HEK293 (cell line): Measurements from ENCODE around the gene GPR162.

Experiments used
- CTCF ChIA-PET: fragments of 350-600 bp; formaldehyde crosslinking; extraction: SDS; loops from one replicate; lab custom pipeline; 2021; ENCODE audit warnings: antibody characterized with exemption; lab: Yijun Ruan, JAX
- POLR2A ChIA-PET: fragments of 300-600 bp; formaldehyde crosslinking; extraction: SDS; loops from one replicate; lab custom pipeline; 2020; ENCODE audit warnings: antibody characterized with exemption, inconsistent platforms; lab: Yijun Ruan, JAX
- H3K27ac ChIP-seq: fragments of 200-500 bp; sonication (Bioruptor generic); 2 replicates; pipeline ENCODE4 v1.5.1; 2014; ENCODE audit warnings: low read depth, low read length, control low read depth, inconsistent platforms; ENCODE audit errors: extremely low read depth
- H3K36me3 ChIP-seq, 2 experiments: fragments of 200-500 bp in 1 of 2; sonication (Bioruptor generic) in 1 of 2; 1 replicate in 1 of 2; 2 replicates in 1 of 2; pipeline ENCODE4 v1.5.1; 2014 to 2017; ENCODE audit warnings: inconsistent platforms in 2 of 2, low read length in 2 of 2; ENCODE audit not compliant: control insufficient read depth in 2 of 2, insufficient read depth in 1 of 2
- H3K4me1 ChIP-seq: fragments of 200-500 bp; sonication (Bioruptor generic); 2 replicates; pipeline ENCODE4 v1.5.1; 2014; ENCODE audit warnings: mild to moderate bottlenecking, low read length, inconsistent platforms; ENCODE audit not compliant: control insufficient read depth, insufficient read depth
- H3K4me3 ChIP-seq: 2 replicates; pipeline ENCODE4 v1.5.1; 2011; ENCODE audit warnings: low read depth, mild to moderate bottlenecking, control low read depth, low read length, moderate library complexity
- H3K9me3 ChIP-seq: fragments of 200-500 bp; sonication (Bioruptor generic); 2 replicates; pipeline ENCODE4 v1.5.1; 2014; ENCODE audit warnings: low read depth, low read length, inconsistent platforms; ENCODE audit not compliant: control insufficient read depth, insufficient read depth
- EGR2 ChIP-seq: fragments of 450-650 bp; formaldehyde crosslinking; IDR thresholded peaks from 2 replicates; pipeline ENCODE4 v1.5.1; 2016; ENCODE audit warnings: low read depth, missing biosample characterization, missing genetic modification characterization
- GLIS1 ChIP-seq: fragments of 450-650 bp; formaldehyde crosslinking; IDR thresholded peaks from 2 replicates; pipeline ENCODE4 v1.5.1; 2016; ENCODE audit warnings: missing biosample characterization, missing genetic modification characterization
- GLIS2 ChIP-seq: fragments of 450-650 bp; formaldehyde crosslinking; IDR thresholded peaks from 2 replicates; pipeline ENCODE4 v1.5.1; 2016; ENCODE audit warnings: missing biosample characterization, missing genetic modification characterization
- KLF16 ChIP-seq: fragments of 450-650 bp; formaldehyde crosslinking; IDR thresholded peaks from 2 replicates; pipeline ENCODE4 v1.5.1; 2017; ENCODE audit warnings: missing biosample characterization, missing genetic modification characterization
- ZBTB10 ChIP-seq: fragments of 450-650 bp; formaldehyde crosslinking; IDR thresholded peaks from 2 replicates; pipeline ENCODE4 v1.5.1; 2016; ENCODE audit warnings: missing biosample characterization, missing genetic modification characterization
- ZBTB6 ChIP-seq: fragments of 450-650 bp; formaldehyde crosslinking; IDR thresholded peaks from 2 replicates; pipeline ENCODE4 v1.5.1; 2017; ENCODE audit warnings: missing biosample characterization, missing genetic modification characterization
- ZIC2 ChIP-seq: fragments of 450-650 bp; formaldehyde crosslinking; IDR thresholded peaks from 2 replicates; pipeline ENCODE4 v1.5.1; 2016; ENCODE audit warnings: missing biosample characterization, missing genetic modification characterization
- ZNF16 ChIP-seq: fragments of 450-650 bp; formaldehyde crosslinking; IDR thresholded peaks from 2 replicates; pipeline ENCODE4 v1.5.1; 2016; ENCODE audit warnings: low read depth, missing biosample characterization, missing genetic modification characterization
- ZNF2 ChIP-seq: fragments of 450-650 bp; formaldehyde crosslinking; IDR thresholded peaks from 2 replicates; pipeline ENCODE4 v1.5.1; 2016; ENCODE audit warnings: missing biosample characterization, missing genetic modification characterization
- ZNF391 ChIP-seq: fragments of 450-650 bp; formaldehyde crosslinking; IDR thresholded peaks from 2 replicates; pipeline ENCODE4 v1.5.1; 2016; ENCODE audit warnings: low read depth, missing biosample characterization, missing genetic modification characterization, borderline replicate concordance
- ZNF426 ChIP-seq: fragments of 450-650 bp; formaldehyde crosslinking; IDR thresholded peaks from 2 replicates; pipeline ENCODE4 v1.5.1; 2017; ENCODE audit warnings: missing biosample characterization, missing genetic modification characterization, mild to moderate bottlenecking, inconsistent platforms, moderate library complexity
- ZNF501 ChIP-seq: fragments of 450-650 bp; formaldehyde crosslinking; IDR thresholded peaks from 2 replicates; pipeline ENCODE4 v1.5.1; 2016; ENCODE audit warnings: missing biosample characterization, missing genetic modification characterization
- ZNF626 ChIP-seq: fragments of 450-650 bp; sonication (Bioruptor Pico); formaldehyde crosslinking; IDR thresholded peaks from 2 replicates; pipeline ENCODE4 v1.5.1; 2018; ENCODE audit warnings: missing biosample characterization, missing genetic modification characterization, inconsistent platforms
- ZNF629 ChIP-seq: fragments of 450-650 bp; formaldehyde crosslinking; IDR thresholded peaks from 2 replicates; pipeline ENCODE4 v1.5.1; 2017; ENCODE audit warnings: missing biosample characterization, missing genetic modification characterization
- ZNF645 ChIP-seq: fragments of 450-650 bp; formaldehyde crosslinking; IDR thresholded peaks from 2 replicates; pipeline ENCODE4; 2016; ENCODE audit warnings: missing biosample characterization, missing genetic modification characterization
- ZNF692 ChIP-seq: fragments of 450-650 bp; formaldehyde crosslinking; IDR thresholded peaks from 2 replicates; pipeline ENCODE4 v1.5.1; 2016; ENCODE audit warnings: missing biosample characterization, missing genetic modification characterization
- ZNF776 ChIP-seq: fragments of 450-650 bp; formaldehyde crosslinking; IDR thresholded peaks from 2 replicates; pipeline ENCODE4 v1.5.0; 2017; ENCODE audit warnings: missing biosample characterization, missing genetic modification characterization, borderline replicate concordance
- ZNF785 ChIP-seq: fragments of 450-650 bp; formaldehyde crosslinking; IDR thresholded peaks from 2 replicates; pipeline ENCODE4 v1.5.1; 2016; ENCODE audit warnings: missing biosample characterization, missing genetic modification characterization
- ZNF837 ChIP-seq: fragments of 450-650 bp; formaldehyde crosslinking; IDR thresholded peaks from 2 replicates; pipeline ENCODE4 v1.5.1; 2016; ENCODE audit warnings: missing biosample characterization, missing genetic modification characterization
- ZSCAN16 ChIP-seq: fragments of 450-650 bp; formaldehyde crosslinking; IDR thresholded peaks from 2 replicates; pipeline ENCODE4 v1.5.1; 2016; ENCODE audit warnings: missing biosample characterization, missing genetic modification characterization
- ZXDB ChIP-seq: fragments of 450-650 bp; formaldehyde crosslinking; IDR thresholded peaks from 2 replicates; pipeline ENCODE4 v1.5.1; 2016; ENCODE audit warnings: missing biosample characterization, missing genetic modification characterization
- TF ChIP-seq, protein P1 (sequence below): fragments of 450-650 bp; formaldehyde crosslinking; IDR thresholded peaks from 2 replicates; pipeline ENCODE4 v1.5.1; 2016; ENCODE audit warnings: missing biosample characterization, missing genetic modification characterization
- TF ChIP-seq, protein P2 (sequence below): fragments of 450-650 bp; formaldehyde crosslinking; IDR thresholded peaks from 2 replicates; pipeline ENCODE4 v1.5.1; 2016; ENCODE audit warnings: missing biosample characterization, missing genetic modification characterization, borderline replicate concordance
- TF ChIP-seq, protein P3 (sequence below): fragments of 450-650 bp; formaldehyde crosslinking; IDR thresholded peaks from 2 replicates; pipeline ENCODE4 v1.5.1; 2016; ENCODE audit warnings: missing biosample characterization, missing genetic modification characterization

Gene GPR162

DNA sequence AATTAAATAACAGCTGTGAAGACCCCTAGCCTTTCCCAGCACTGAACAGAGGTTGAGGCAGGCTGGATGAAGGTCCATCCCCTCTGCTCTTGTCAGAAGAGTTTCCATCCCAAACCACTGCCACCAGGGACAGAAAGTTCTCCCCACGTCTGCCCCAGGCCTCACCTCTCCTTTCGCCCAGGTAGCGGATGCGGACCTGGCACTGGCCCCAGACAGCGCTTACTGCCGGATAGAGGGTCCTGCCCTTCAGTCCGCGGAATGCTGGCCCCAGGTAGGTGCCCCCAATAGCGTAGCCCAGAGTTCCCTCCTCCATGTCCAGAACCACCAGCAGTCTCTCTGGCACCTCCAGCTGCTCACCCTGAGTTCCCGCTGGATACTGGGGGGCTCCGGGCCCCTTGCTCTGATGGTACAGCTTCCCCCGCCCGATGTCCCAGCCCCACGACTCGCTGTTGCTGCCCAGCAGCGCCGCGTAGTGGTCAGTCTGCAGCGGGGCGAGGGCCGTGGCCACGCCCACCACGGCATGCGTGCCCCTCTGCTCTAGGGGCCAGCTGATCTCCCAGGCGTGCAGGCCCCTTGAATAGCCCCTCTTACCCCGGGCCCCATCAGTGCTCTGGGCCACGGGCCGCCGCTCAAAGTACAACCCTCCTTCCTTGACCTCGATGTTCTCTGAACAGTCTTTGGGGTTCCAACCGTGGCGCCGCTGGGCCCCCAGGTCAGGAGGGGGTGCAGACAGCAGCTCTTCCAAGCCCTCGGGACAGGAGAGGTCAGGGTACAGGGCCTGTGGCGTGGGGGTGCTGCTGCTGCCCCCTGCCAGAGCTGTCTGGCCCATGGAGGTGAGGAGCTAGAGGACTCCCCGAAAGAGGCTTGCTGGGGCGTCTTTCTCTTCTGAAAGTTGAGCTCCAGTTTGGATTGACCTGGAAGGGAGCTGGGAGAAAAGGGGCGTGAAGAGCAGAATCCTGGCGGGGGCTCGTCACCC, 50.7 kb downstream of the GPR162 start:
- Histone ChIP-seq H3K36me3 (peaks cover 4 to 44% of the 10 kb centered on the region in 2 experiments; a peak in 2 of 3 replicates), H3K4me1 (peaks cover 2% of the 10 kb centered on the region; the same call in 1 of the 2 replicates), H3K4me3 (peak overlapping the region; percentile 67), H3K9me3 (no peaks in the 10 kb centered on the region), H3K27ac (peak overlapping the region; percentile 54; the same call in 1 of the 2 replicates)
- ChIA-PET POLR2A (interaction anchor here (0.5 to 3.7 kb wide), 37 partner anchors 8 to 338 kb away, joined by 3 to 88 read pairs (median 4); partner anchors contain the start of genes ATN1, C12orf57, CDCA3 and COPS7A), CTCF (interaction anchor here (0.5 to 5.3 kb wide), 48 partner anchors 9 to 829 kb away, joined by 3 to 71 read pairs (median 4); partner anchors contain the start of genes ATN1, C12orf57, C1RL and CDCA3)
- TF ChIP-seq ZBTB6 (tag by site-specific recombination) (no peak), ZNF501 (peak; percentile 65), ZIC2 (tag by site-specific recombination) (no peak), ZNF645 (tag by site-specific recombination) (no peak), ZSCAN16 (tag by site-specific recombination) (no peak), ZNF785 (tag by site-specific recombination) (no peak), ZNF391 (tag by site-specific recombination) (peak; percentile 56; the same call in 1 of the 2 replicates), ZBTB10 (tag by site-specific recombination) (peak; percentile 93), ZNF629 (tag by site-specific recombination) (peak; percentile 43), ZNF426 (tag by site-specific recombination) (no peak), GLIS2 (tag by site-specific recombination) (peak; percentile 84), ZNF626 (tag by site-specific recombination) (no peak), ZNF16 (no peak), ZNF837 (tag by site-specific recombination) (no peak), ZNF2 (tag by site-specific recombination) (peak; percentile 97), ZNF692 (tag by site-specific recombination) (peak; percentile 68), EGR2 (peak; percentile 25; the same call in 1 of the 2 replicates), GLIS1 (tag by site-specific recombination) (peak; percentile 44), KLF16 (peak; percentile 94), ZXDB (tag by site-specific recombination) (peak; percentile 76), ZNF776 (tag by site-specific recombination) (no peak)
- TF ChIP-seq, protein P1, sequence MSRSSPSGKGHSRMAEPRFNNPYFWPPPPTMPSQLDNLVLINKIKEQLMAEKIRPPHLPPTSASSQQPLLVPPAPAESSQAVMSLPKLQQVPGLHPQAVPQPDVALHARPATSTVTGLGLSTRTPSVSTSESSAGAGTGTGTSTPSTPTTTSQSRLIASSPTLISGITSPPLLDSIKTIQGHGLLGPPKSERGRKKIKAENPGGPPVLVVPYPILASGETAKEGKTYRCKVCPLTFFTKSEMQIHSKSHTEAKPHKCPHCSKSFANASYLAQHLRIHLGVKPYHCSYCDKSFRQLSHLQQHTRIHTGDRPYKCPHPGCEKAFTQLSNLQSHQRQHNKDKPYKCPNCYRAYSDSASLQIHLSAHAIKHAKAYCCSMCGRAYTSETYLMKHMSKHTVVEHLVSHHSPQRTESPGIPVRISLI (tag by site-specific recombination), result no peak
- TF ChIP-seq, protein P2, sequence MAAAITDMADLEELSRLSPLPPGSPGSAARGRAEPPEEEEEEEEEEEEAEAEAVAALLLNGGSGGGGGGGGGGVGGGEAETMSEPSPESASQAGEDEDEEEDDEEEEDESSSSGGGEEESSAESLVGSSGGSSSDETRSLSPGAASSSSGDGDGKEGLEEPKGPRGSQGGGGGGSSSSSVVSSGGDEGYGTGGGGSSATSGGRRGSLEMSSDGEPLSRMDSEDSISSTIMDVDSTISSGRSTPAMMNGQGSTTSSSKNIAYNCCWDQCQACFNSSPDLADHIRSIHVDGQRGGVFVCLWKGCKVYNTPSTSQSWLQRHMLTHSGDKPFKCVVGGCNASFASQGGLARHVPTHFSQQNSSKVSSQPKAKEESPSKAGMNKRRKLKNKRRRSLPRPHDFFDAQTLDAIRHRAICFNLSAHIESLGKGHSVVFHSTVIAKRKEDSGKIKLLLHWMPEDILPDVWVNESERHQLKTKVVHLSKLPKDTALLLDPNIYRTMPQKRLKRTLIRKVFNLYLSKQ (tag by site-specific recombination), result no peak
- TF ChIP-seq, protein P3, sequence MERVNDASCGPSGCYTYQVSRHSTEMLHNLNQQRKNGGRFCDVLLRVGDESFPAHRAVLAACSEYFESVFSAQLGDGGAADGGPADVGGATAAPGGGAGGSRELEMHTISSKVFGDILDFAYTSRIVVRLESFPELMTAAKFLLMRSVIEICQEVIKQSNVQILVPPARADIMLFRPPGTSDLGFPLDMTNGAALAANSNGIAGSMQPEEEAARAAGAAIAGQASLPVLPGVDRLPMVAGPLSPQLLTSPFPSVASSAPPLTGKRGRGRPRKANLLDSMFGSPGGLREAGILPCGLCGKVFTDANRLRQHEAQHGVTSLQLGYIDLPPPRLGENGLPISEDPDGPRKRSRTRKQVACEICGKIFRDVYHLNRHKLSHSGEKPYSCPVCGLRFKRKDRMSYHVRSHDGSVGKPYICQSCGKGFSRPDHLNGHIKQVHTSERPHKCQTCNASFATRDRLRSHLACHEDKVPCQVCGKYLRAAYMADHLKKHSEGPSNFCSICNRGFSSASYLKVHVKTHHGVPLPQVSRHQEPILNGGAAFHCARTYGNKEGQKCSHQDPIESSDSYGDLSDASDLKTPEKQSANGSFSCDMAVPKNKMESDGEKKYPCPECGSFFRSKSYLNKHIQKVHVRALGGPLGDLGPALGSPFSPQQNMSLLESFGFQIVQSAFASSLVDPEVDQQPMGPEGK, result peak; percentile 99
